Activated CD8-positive, alpha-beta memory T cell treated with anti-CD3 and anti-CD28 coated beads, Interleukin-2, amount 10 ng/mL, durations not matched to agents 7 days and 5 days (primary cell): ENCODE results near the gene ATXN2L. TPM values are rescaled to one million over a fixed set of nuclear protein-coding genes. Genes with fewer than 3 reads are reported as not detected.

Experiments used
- microRNA-seq: library from miRNA; unstranded; fragments of <30 nt; microRNA quantifications from one replicate; pipeline ENCODE4 v1.2.0, GENCODE V29; 2022
- total RNA-seq, 2 experiments: library from RNA; stranded (reverse); gene quantifications; one replicate each; pipeline ENCODE4 v1.2.3, GENCODE V29; 2021

Gene ATXN2L
- total RNA-seq, 2 experiments from 2014 or later, result 295 to 301 TPM

Small RNA genes lying within 50 kb of the gene (microRNA-seq; reads per million reads assigned to microRNA genes)
- not detected for gene MIR4721

Other genes starting within 250 kb of the ATXN2L start
- under 1 TPM in 1 of 2 experiments, not detected in 1; 0.20 TPM for gene SULT1A2, start 225.9 kb upstream of the ATXN2L start, total RNA-seq
- gene SULT1A1, start 213.0 kb upstream of the ATXN2L start, total RNA-seq, result 10 to 100 TPM; 13.5 to 14.1 TPM
- gene NPIPB8, start 184.9 kb upstream of the ATXN2L start, total RNA-seq, result 1 to 10 TPM; 1.0 to 1.5 TPM
- 100 to 1,000 TPM; 389 to 508 TPM for gene EIF3C, start 111.5 kb upstream of the ATXN2L start, total RNA-seq
- 1 to 10 TPM; 2.0 to 2.6 TPM for gene NPIPB9, start 71.2 kb upstream of the ATXN2L start, total RNA-seq
- 100 to 1,000 TPM; 156 to 199 TPM for gene TUFM, start 23.3 kb downstream of the ATXN2L start, total RNA-seq
- gene SH2B1, start 40.8 kb downstream of the ATXN2L start, total RNA-seq, result 10 to 100 TPM; 57.3 to 70.9 TPM
- gene ATP2A1, start 55.5 kb downstream of the ATXN2L start, total RNA-seq, result 1 to 10 TPM; 1.5 to 3.4 TPM
- 10 to 100 TPM; 18.0 to 19.1 TPM for gene RABEP2, start 102.2 kb downstream of the ATXN2L start, total RNA-seq
- gene CD19, start 109.0 kb downstream of the ATXN2L start, total RNA-seq, result not detected
- 100 to 1,000 TPM; 120 to 133 TPM for gene NFATC2IP, start 127.9 kb downstream of the ATXN2L start, total RNA-seq
- gene SPNS1, start 151.8 kb downstream of the ATXN2L start, total RNA-seq, result 10 to 100 TPM; 22.1 to 27.6 TPM
- gene LAT, start 162.1 kb downstream of the ATXN2L start, total RNA-seq, result 100 to 1,000 TPM; 200 to 236 TPM